GM18508 (cell line): ENCODE measurements around the gene C11orf52.

ENCODE experiments used
- ATAC-seq: cut with Tn5 transposase; IDR thresholded peaks from one replicate; pipeline ENCODE4 v1.9.1; 2021; ENCODE audit warnings: moderate number of reproducible peaks; ENCODE audit not compliant: insufficient read depth, unreplicated experiment

Gene C11orf52

GRCh38 chr11:111937461-111937769 is 18.7 kb downstream of the C11orf52 start:
- no peak for ATAC-seq

GRCh38 chr11:111937844-111938243 is 19.1 kb downstream of the C11orf52 start:
- no peak for ATAC-seq

GRCh38 chr11:111938687-111939160 is 20.0 kb downstream of the C11orf52 start:
- ATAC-seq, result peak; percentile 87

- ATAC-seq, result no peak
Observed at GRCh38 chr11:111939836-111940604, 21.3 kb downstream of the C11orf52 start.

- ATAC-seq, result no peak
Observed at GRCh38 chr11:111941963-111942362, 23.2 kb downstream of the C11orf52 start.

GRCh38 chr11:111942829-111943228 is 24.1 kb downstream of the C11orf52 start:
- no peak for ATAC-seq

GRCh38 chr11:111944139-111944538 is 25.4 kb downstream of the C11orf52 start:
- ATAC-seq, result no peak

- no peak for ATAC-seq
Observed at GRCh38 chr11:111944651-111945051, 25.9 kb downstream of the C11orf52 start.

GRCh38 chr11:111945198-111945597 is 26.5 kb downstream of the C11orf52 start:
- no peak for ATAC-seq

GRCh38 chr11:111946499-111946898 is 27.8 kb downstream of the C11orf52 start:
- no peak for ATAC-seq

GRCh38 chr11:111947143-111947542 is 28.4 kb downstream of the C11orf52 start:
- no peak for ATAC-seq

GRCh38 chr11:111949519-111950426 is 31.1 kb downstream of the C11orf52 start:
- ATAC-seq, result no peak

- no peak for ATAC-seq
Observed at GRCh38 chr11:111951565-111951964, 32.9 kb downstream of the C11orf52 start.

- no peak for ATAC-seq
Observed at GRCh38 chr11:111954154-111954553, 35.4 kb downstream of the C11orf52 start.

GRCh38 chr11:111957663-111958444 is 39.1 kb downstream of the C11orf52 start:
- ATAC-seq, result no peak

- ATAC-seq, result no peak
Observed at GRCh38 chr11:111960916-111961315, 42.2 kb downstream of the C11orf52 start.

GRCh38 chr11:111961389-111962300 is 42.9 kb downstream of the C11orf52 start:
- no peak for ATAC-seq

- ATAC-seq, result no peak
Observed at GRCh38 chr11:111963931-111964340, 45.2 kb downstream of the C11orf52 start.

- ATAC-seq, result no peak
Observed at GRCh38 chr11:111966678-111967077, 48.0 kb downstream of the C11orf52 start.

GRCh38 chr11:111967649-111968048 is 48.9 kb downstream of the C11orf52 start:
- ATAC-seq, result no peak
